Neuronal stem cell (in vitro differentiated cells): ENCODE results near the gene DNAJB13.

Source experiments
- DNase-seq: peaks from one replicate; pipeline ENCODE4 v3.0.0-alpha.2; 2013; ENCODE audit warnings: low spot score
- H2AFZ ChIP-seq: one replicate; pipeline ENCODE4 v1.6.1; 2013; ENCODE audit warnings: mild to moderate bottlenecking, low read length, inconsistent platforms
- H2AK5ac ChIP-seq: 2 replicates; pipeline ENCODE4 v1.6.1; 2013; ENCODE audit warnings: low read depth, mild to moderate bottlenecking, inconsistent platforms, low read length, moderate library complexity, mixed read lengths
- H2BK120ac ChIP-seq: 2 replicates; pipeline ENCODE4 v1.6.1; 2013; ENCODE audit warnings: low read depth, mild to moderate bottlenecking, inconsistent platforms, low read length, moderate library complexity, mixed read lengths
- H2BK12ac ChIP-seq: one replicate; pipeline ENCODE4 v1.6.1; 2013; ENCODE audit warnings: low read length, inconsistent platforms
- H2BK15ac ChIP-seq: 2 replicates; pipeline ENCODE4 v1.6.1; 2013; ENCODE audit warnings: mild to moderate bottlenecking, low read length, inconsistent platforms, mixed read lengths
- H2BK5ac ChIP-seq: one replicate; pipeline ENCODE4 v1.6.1; 2013; ENCODE audit warnings: inconsistent platforms, mild to moderate bottlenecking, low read length, moderate library complexity
- H3K14ac ChIP-seq: one replicate; pipeline ENCODE4 v1.6.1; 2013; ENCODE audit warnings: low read length, inconsistent platforms
- H3K18ac ChIP-seq: 2 replicates; pipeline ENCODE4 v1.6.1; 2013; ENCODE audit warnings: low read length, inconsistent platforms
- H3K23ac ChIP-seq: 2 replicates; pipeline ENCODE4 v1.6.1; 2013; ENCODE audit warnings: low read depth, mild to moderate bottlenecking, mixed read lengths, low read length, inconsistent platforms; ENCODE audit not compliant: poor library complexity
- H3K27ac ChIP-seq: replicated peaks from 3 replicates; pipeline ENCODE4 v1.5.1; 2013; ENCODE audit warnings: low read length, inconsistent platforms
- H3K27me3 ChIP-seq, 3 experiments: 2 replicates each; pipeline ENCODE4 v1.6.1; 2013; ENCODE audit warnings: low read length in 3 of 3, mild to moderate bottlenecking in 2 of 3, inconsistent platforms in 1 of 3, low read depth in 1 of 3, mixed read lengths in 1 of 3, moderate library complexity in 1 of 3; ENCODE audit not compliant: control insufficient read depth in 3 of 3, insufficient read depth in 3 of 3
- H3K36me3 ChIP-seq, 2 donors: replicated peaks in 1 of 2; 2 replicates each; pipeline ENCODE4 v1.6.1; 2013; ENCODE audit warnings: low read length in 2 of 2; ENCODE audit not compliant: control insufficient read depth in 2 of 2, insufficient read depth in 2 of 2
- H3K4ac ChIP-seq: 2 replicates; pipeline ENCODE4 v1.6.1; 2013; ENCODE audit warnings: inconsistent platforms, mild to moderate bottlenecking, low read length, moderate library complexity
- H3K4me1 ChIP-seq, 2 donors: 1 replicate in 1 of 2; 2 replicates in 1 of 2; pipeline ENCODE4 v1.6.1; 2013; ENCODE audit warnings: low read length in 2 of 2, low read depth in 1 of 2; ENCODE audit not compliant: control insufficient read depth in 2 of 2, insufficient read depth in 1 of 2
- H3K4me2 ChIP-seq: one replicate; pipeline ENCODE4 v1.6.1; 2013; ENCODE audit warnings: mild to moderate bottlenecking, low read length, inconsistent platforms; ENCODE audit not compliant: insufficient read depth, poor library complexity, severe bottlenecking
- H3K4me3 ChIP-seq, 2 donors: 2 replicates each; pipeline ENCODE4 v1.5.1; 2013; ENCODE audit warnings: low read length in 2 of 2, mild to moderate bottlenecking in 2 of 2, inconsistent platforms in 1 of 2, moderate library complexity in 1 of 2
- H3K79me1 ChIP-seq: one replicate; pipeline ENCODE4 v1.6.1; 2013; ENCODE audit warnings: low read depth, mild to moderate bottlenecking, inconsistent platforms, low read length, moderate library complexity
- H3K9ac ChIP-seq: one replicate; pipeline ENCODE4 v1.6.1; 2013; ENCODE audit warnings: mild to moderate bottlenecking, low read depth, low read length, inconsistent platforms; ENCODE audit not compliant: poor library complexity
- H3K9me3 ChIP-seq, 2 donors: replicated peaks in 1 of 2; 2 replicates each; pipeline versions ENCODE3 to v1.6.1; 2013; ENCODE audit warnings: low read length in 2 of 2, mild to moderate bottlenecking in 2 of 2, inconsistent platforms in 1 of 2, low read depth in 1 of 2, mixed read lengths in 1 of 2, moderate library complexity in 1 of 2; ENCODE audit not compliant: control insufficient read depth in 2 of 2, insufficient read depth in 1 of 2
- H4K8ac ChIP-seq: one replicate; pipeline ENCODE4 v1.6.1; 2013; ENCODE audit warnings: low read depth, mild to moderate bottlenecking, inconsistent platforms, low read length, moderate library complexity
- H4K91ac ChIP-seq: one replicate; pipeline ENCODE4 v1.6.1; 2013; ENCODE audit warnings: low read length, low read depth, mild to moderate bottlenecking, inconsistent platforms; ENCODE audit not compliant: poor library complexity
- WGBS, 2 donors: extraction: QIAGEN DNeasy Blood & Tissue Kit; methylation state at CpG; one replicate each; pipeline ENCODE4 v1.1.7; 2013; ENCODE audit warnings: missing lambda C conversion rate in 2 of 2, mixed read lengths in 1 of 2; ENCODE audit not compliant: insufficient read length in 2 of 2, insufficient replicate concordance in 1 of 2; ENCODE audit errors: extremely low coverage in 2 of 2; 5-methylcytosine and 5-hydroxymethylcytosine counted together

DNAJB13 gene

DNA sequence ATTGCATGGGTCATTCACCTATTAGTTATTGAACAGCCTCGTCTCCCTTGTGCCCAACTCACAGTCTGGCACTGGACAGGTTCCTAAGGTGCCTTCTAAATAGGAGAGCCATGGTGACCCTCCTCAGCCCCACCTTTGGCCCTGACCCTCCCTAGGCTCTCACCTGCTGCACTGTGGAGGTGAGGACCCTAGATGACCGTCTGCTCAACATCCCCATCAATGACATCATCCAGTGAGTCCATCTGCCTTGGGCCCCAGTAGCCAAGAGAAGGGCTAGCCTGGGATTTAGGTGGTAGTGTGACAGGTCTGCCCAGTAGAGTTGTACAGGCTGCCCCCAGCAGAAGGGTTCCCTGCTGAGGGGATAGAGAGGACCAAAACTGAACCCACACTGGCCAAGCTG, 18.3 kb downstream of the DNAJB13 start:
- Histone ChIP-seq H2BK5ac (no peak overlapping the region), H3K4ac (no peak overlapping the region), H2AFZ (no peak overlapping the region), H3K27ac (no peak overlapping the region), H3K9ac (no peak overlapping the region), H3K27me3 (no peaks in the 10 kb centered on the region), H2BK15ac (no peak overlapping the region), H3K4me3 (no peak overlapping the region), H2AK5ac (no peak overlapping the region), H3K4me1 (peaks cover 0 to 7% of the 10 kb centered on the region in 2 donors), H3K36me3 (peaks cover 0 to under 1% of the 10 kb centered on the region in 2 donors), H3K9me3 (no peaks in the 10 kb centered on the region), H4K91ac (no peak overlapping the region), H3K23ac (no peak overlapping the region), H3K79me1 (no peaks in the 10 kb centered on the region), H3K4me2 (no peak overlapping the region), H2BK12ac (no peak overlapping the region), H2BK120ac (no peak overlapping the region), H3K18ac (no peak overlapping the region), H3K14ac (no peak overlapping the region), H4K8ac (no peak overlapping the region)
- no peak for DNase-seq
- no CpG with 5 or more reads among the region's 2 CpGs for WGBS, 2 donors

DNA sequence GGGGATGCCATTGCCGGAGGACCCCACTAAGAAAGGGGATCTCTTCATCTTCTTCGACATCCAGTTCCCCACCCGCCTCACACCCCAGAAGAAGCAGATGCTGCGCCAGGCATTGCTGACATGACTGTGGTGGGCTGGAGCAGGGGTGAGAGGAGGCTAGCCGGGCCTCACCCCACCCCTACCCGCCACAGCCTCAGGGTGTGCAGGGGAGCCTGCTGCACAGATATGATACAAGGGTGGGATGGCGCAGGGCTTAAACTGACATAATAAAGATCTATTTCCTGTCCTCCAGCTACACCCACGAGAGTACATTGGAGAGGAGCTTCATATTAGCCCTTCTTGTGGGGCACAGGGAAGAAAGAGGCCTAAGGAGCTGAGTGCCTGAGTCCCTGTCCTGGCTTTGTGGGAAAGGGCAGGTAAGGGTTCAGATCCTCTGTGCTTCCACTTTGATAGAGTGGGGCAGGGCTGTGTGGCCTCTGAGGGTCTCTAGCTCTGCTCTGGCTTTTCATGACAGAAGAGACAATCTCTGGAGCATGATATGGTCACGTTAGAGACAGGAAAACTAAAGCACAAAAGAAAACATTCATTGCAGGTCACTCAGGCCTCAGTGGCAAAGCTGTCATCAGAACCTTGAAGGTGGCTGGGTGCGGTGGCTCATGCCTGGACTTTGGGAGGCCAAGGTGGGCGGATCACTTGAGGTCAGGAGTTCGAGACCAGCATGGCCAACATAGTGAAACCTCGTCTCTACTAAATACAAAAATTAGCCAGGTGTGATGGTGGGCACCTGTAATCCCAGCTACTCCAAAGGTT, 19.4 kb downstream of the DNAJB13 start:
- H3K27ac ChIP-seq = no peak overlapping the region
- H2BK120ac ChIP-seq = no peak overlapping the region
- no peak for DNase-seq

DNA sequence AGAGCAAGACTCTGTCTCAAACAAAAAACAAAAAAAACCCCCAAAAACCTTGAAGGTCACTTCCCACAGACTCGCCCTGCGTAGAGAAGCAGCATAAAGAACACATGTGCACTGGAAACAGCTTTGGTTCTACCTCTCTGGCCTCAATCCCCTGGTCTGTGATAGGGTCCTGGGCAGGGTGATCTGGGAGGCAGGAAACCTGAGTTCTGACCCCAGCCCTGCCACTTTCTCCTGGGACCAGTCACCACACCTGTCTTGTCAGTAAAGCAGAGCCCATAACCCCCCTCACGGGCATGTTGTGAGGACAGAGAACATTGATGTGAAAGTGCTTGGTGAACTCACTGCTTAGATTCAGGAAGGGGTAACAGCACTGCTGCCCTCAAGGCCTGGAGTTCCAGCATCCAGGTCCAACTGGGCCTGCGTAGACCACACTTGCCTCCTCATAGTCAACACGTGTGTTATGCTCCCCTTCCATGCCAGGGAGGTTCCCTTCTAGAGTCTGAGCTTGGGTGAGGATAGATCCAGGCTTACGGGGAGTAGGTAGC, 20.4 kb downstream of the DNAJB13 start:
- H2AK5ac ChIP-seq = no peak overlapping the region
- no peaks in the 10 kb centered on the region for H3K27me3 ChIP-seq
- H4K8ac ChIP-seq = no peak overlapping the region
- H3K9ac ChIP-seq = no peak overlapping the region
- no peak overlapping the region for H4K91ac ChIP-seq
- H3K9me3 ChIP-seq = no peaks in the 10 kb centered on the region
- no peak overlapping the region for H3K18ac ChIP-seq
- no peak overlapping the region for H2AFZ ChIP-seq
- H3K14ac ChIP-seq = no peak overlapping the region
- peaks cover 16 to 20% of the 10 kb centered on the region in 2 donors for H3K36me3 ChIP-seq
- no peak overlapping the region for H2BK12ac ChIP-seq
- H3K27ac ChIP-seq = no peak overlapping the region
- no CpG with 5 or more reads among the region's 6 CpGs for WGBS, 2 donors
- H3K79me1 ChIP-seq = no peaks in the 10 kb centered on the region
- H3K23ac ChIP-seq = peak overlapping the region; percentile 88
- DNase-seq = no peak
- no peak overlapping the region for H2BK15ac ChIP-seq
- no peak overlapping the region for H3K4me3 ChIP-seq
- no peak overlapping the region for H2BK120ac ChIP-seq
- H3K4me1 ChIP-seq = no peaks in the 10 kb centered on the region
- peak overlapping the region; percentile 19 for H2BK5ac ChIP-seq
- H3K4me2 ChIP-seq = no peak overlapping the region
- H3K4ac ChIP-seq = no peak overlapping the region

More for the DNA sequence above, 19.4 kb downstream of the DNAJB13 start:
- no peak overlapping the region for H2BK12ac ChIP-seq
- H2BK15ac ChIP-seq = no peak overlapping the region
- no peak overlapping the region for H4K91ac ChIP-seq
- no peak overlapping the region for H3K4me3 ChIP-seq
- no peaks in the 10 kb centered on the region for H3K27me3 ChIP-seq
- no peak overlapping the region for H3K9ac ChIP-seq
- no peaks in the 10 kb centered on the region for H3K9me3 ChIP-seq
- no peak overlapping the region for H3K23ac ChIP-seq
- H3K36me3 ChIP-seq = peaks cover 9 to 10% of the 10 kb centered on the region in 2 donors
- H3K18ac ChIP-seq = no peak overlapping the region
- H3K79me1 ChIP-seq = no peaks in the 10 kb centered on the region
- no peak overlapping the region for H2AK5ac ChIP-seq
- no peak overlapping the region for H2BK5ac ChIP-seq
- no peak overlapping the region for H3K4me2 ChIP-seq
- H3K4ac ChIP-seq = no peak overlapping the region
- H4K8ac ChIP-seq = no peak overlapping the region
- peaks cover 0 to 3% of the 10 kb centered on the region in 2 donors for H3K4me1 ChIP-seq
- no peak overlapping the region for H3K14ac ChIP-seq
- no peak overlapping the region for H2AFZ ChIP-seq
- no CpG with 5 or more reads among the region's 13 CpGs for WGBS, 2 donors

DNA sequence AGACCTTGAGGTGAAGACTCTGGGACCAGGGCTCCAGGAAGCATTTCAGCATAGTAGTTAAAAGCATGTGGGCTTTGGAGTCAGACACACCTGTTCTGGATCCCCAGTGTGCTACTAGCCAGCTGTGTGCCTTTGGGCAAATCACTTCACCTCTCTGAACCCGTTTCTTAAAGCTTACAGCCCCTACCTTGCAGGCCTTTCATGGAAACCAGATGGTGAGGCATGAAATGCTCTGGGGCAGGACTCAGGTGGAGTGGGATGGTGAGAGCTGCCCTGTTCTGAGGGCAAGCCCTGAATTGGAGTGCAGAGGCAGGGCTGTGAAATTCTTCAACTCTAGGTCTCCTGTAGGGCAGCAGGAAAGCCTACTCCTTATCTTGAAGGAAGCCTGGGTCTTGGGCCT, 21.4 kb downstream of the DNAJB13 start:
- Histone ChIP-seq H4K8ac (no peak overlapping the region), H2BK120ac (no peak overlapping the region), H2BK12ac (no peak overlapping the region), H4K91ac (no peak overlapping the region), H3K18ac (no peak overlapping the region), H2BK5ac (no peak overlapping the region), H3K23ac (no peak overlapping the region), H3K79me1 (no peaks in the 10 kb centered on the region), H3K27me3 (no peaks in the 10 kb centered on the region), H3K4ac (no peak overlapping the region), H2BK15ac (no peak overlapping the region), H3K27ac (no peak overlapping the region), H2AFZ (no peak overlapping the region), H3K4me2 (no peak overlapping the region), H3K9me3 (no peaks in the 10 kb centered on the region), H3K14ac (no peak overlapping the region), H3K9ac (no peak overlapping the region), H3K4me3 (no peak overlapping the region), H2AK5ac (no peak overlapping the region), H3K36me3 (peaks cover 24 to 29% of the 10 kb centered on the region in 2 donors), H3K4me1 (no peaks in the 10 kb centered on the region)
- no peak for DNase-seq
- no CpG with 5 or more reads among the region's 1 CpG for WGBS, 2 donors
